ENCODE measurements around the gene C1QTNF3. TPM values are rescaled to one million over a fixed set of nuclear protein-coding genes. Genes with fewer than 3 reads are reported as not detected.

Gene C1QTNF3
- total RNA-seq, 4 donors from 2014 or later = 0.53 to 5.1 (median 1.6) TPM

- WGBS, 2 donors = 83 to 90% methylated on average over 5 of the region's 5 CpGs
- intact Hi-C loops (cut with DNase I) = no loop called here
- Histone ChIP-seq H3K36me3 (peaks cover 0 to 11% (median 0%) of the 10 kb centered on the region in 3 donors), H3K27ac (no peak overlapping the region), H3K4me1 (peaks cover 0 to 15% (median 0%) of the 10 kb centered on the region in 3 donors), H3K9me3 (no peaks in the 10 kb centered on the region), H3K27me3 (no peaks in the 10 kb centered on the region), H3K4me3 (no peak overlapping the region)
- DNase-seq = no peak
- no peak for TF ChIP-seq POLR2A (IDR thresholded peaks at IDR 0.05)
- TF ChIP-seq CTCF (IDR thresholded peaks at IDR 0.05) = no peak
Measured at GRCh38 chr5:34016222-34016621, 26.8 kb downstream of the C1QTNF3 start.

GRCh38 chr5:34015120-34015822, 27.7 kb downstream of the C1QTNF3 start:
- Histone ChIP-seq H3K36me3 (peaks cover 0 to 6% (median 0%) of the 10 kb centered on the region in 3 donors), H3K9me3 (no peaks in the 10 kb centered on the region), H3K4me1 (peaks cover 0 to 15% (median 0%) of the 10 kb centered on the region in 3 donors), H3K27ac (no peak overlapping the region), H3K4me3 (no peak overlapping the region), H3K27me3 (no peaks in the 10 kb centered on the region)
- 82 to 91% methylated on average over 2 to 4 of the region's 4 CpGs for WGBS, 2 donors
- intact Hi-C loops (cut with DNase I) = no loop called here
- no peak for DNase-seq
- no peak for TF ChIP-seq POLR2A (IDR thresholded peaks at IDR 0.05)
- TF ChIP-seq CTCF (IDR thresholded peaks at IDR 0.05) = no peak

GRCh38 chr5:34014626-34015025, 28.4 kb downstream of the C1QTNF3 start:
- Histone ChIP-seq H3K9me3 (no peaks in the 10 kb centered on the region), H3K27ac (no peak overlapping the region), H3K4me3 (no peak overlapping the region), H3K36me3 (no peaks in the 10 kb centered on the region), H3K4me1 (peaks cover 0 to 15% (median 0%) of the 10 kb centered on the region in 3 donors), H3K27me3 (no peaks in the 10 kb centered on the region)
- 70 to 76% methylated on average over 2 of the region's 2 CpGs for WGBS, 2 donors
- DNase-seq = no peak
- intact Hi-C loops (cut with DNase I) = no loop called here
- TF ChIP-seq POLR2A (IDR thresholded peaks at IDR 0.05) (no peak), CTCF (IDR thresholded peaks at IDR 0.05) (no peak)

- intact Hi-C loops (cut with DNase I) = no loop called here
- Histone ChIP-seq H3K27ac (peak overlapping the region in 2 of 4 donors; percentile 14 to 51), H3K9me3 (no peaks in the 10 kb centered on the region), H3K4me1 (peaks cover 0 to 25% (median 7%) of the 10 kb centered on the region in 3 donors), H3K36me3 (no peaks in the 10 kb centered on the region), H3K4me3 (no peak overlapping the region), H3K27me3 (no peaks in the 10 kb centered on the region)
- DNase-seq = no peak
- WGBS, 2 donors = 60 to 83% methylated on average over 3 of the region's 3 CpGs
- TF ChIP-seq CTCF (IDR thresholded peaks at IDR 0.05) (no peak), POLR2A (IDR thresholded peaks at IDR 0.05) (no peak)
Measured at GRCh38 chr5:34013547-34013946, 29.5 kb downstream of the C1QTNF3 start.

- Histone ChIP-seq H3K4me3 (no peak overlapping the region), H3K27ac (peak overlapping the region in 1 of 4 donors; percentile 14), H3K4me1 (peaks cover 0 to 28% (median 7%) of the 10 kb centered on the region in 3 donors), H3K27me3 (no peaks in the 10 kb centered on the region), H3K36me3 (no peaks in the 10 kb centered on the region), H3K9me3 (no peaks in the 10 kb centered on the region)
- DNase-seq = no peak
- intact Hi-C loops (cut with DNase I) = no loop called here
- TF ChIP-seq CTCF (IDR thresholded peaks at IDR 0.05) (no peak), POLR2A (IDR thresholded peaks at IDR 0.05) (no peak)
Measured at GRCh38 chr5:34012791-34013190, 30.2 kb downstream of the C1QTNF3 start.

All from esophagus squamous epithelium (tissue), 5 donors.